Putamen (tissue), 1 donor: ENCODE data around the gene CNTNAP1.

Experiments
- DNase-seq: peaks from one replicate; pipeline ENCODE4 v3.0.0-alpha.2; 2016; ENCODE audit warnings: low spot score

CNTNAP1 gene

DNA sequence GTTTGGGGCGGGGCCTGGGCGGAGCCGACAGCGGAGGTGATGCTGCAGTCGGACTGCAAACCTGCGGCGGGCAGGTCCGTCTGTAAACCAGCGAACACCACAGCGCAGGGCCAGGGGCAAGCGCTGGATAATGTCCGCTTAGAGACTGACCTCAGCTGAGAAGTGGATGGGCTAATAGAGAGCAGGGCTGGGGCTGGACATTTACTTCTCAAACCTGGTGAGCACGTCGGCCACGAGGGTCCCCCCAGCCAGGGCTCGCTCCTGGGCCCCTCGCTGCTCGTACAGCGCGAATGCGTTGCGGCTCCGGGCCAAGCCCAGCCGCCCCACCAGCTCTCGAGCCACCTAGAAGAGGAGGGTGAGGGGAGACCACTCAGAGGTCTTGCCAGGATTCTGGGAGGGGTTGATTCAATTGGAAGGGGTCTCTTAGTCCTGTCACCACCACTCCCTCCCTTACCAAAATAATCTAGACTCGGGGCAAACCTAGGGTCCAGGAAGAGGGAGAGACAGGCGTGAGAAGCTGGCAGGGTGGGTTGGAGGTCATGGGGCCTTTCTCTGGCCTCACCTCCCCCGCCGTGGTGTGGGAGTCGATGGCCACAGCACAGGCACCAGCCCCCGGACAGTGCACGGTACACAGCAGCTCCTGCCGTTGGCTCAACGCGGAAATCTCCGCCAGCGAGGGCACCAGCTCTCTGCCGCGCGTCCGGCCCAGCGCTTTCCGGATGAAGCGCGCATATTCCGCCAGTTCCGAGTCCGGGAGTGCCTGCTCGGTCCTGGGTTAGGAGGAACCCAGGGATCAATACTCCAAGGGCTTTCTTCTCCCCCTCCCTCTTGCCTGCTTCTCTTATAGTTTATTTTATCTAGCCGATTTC lies 11.3 kb upstream of the CNTNAP1 start:
- DNase-seq, result no peak

DNA sequence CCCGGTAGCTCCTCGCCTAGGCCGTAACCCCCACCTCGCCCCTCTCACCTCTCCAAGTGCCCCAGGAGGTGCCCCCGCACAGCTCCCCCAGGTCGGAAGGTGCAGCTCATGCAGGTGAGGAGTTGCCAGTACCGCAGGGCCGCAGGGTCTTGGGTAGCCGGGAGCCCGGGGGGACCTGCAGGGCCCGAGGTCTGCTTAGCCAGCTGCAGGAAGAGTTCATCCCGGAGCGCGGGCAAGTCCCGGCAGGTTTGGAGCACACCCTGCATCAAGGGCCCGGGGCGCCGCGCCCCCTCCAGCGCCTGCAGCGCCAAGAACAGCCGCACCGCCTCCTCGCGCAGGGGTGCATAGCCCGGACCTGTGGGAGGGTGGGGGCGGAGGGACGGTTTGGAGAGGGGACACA lies 10.3 kb upstream of the CNTNAP1 start:
- DNase-seq, result no peak

DNA sequence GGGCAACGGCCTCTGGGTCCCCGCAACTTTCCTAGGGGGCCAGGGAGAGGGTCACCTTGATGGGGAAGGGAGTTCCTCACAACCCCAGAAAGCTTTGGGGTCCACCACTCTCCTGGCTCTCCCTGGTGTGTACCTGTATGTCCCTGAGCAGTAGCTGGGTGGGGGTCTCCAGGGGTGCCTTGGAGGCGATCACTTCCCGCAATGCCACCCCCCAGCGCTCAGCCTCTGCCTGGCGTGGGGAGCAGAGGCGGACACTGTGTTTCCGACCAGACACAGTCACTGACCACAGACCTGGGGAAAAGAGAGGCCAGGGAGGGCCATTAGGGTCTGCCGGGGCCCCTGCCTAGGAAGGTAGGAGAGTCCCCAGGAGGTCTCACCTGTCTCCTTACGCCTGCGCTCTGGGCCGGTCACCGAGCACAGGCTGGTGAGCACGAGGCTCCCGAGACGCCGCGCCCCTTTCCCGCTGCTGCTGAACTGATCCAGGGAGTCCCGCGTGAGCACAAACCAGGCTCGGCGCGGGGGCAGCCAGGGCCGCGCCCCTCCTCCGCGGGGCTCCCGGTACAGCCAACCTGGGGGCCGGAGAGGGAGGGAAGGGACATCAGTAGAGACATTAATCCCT lies 9.0 kb upstream of the CNTNAP1 start:
- DNase-seq, result no peak

DNA sequence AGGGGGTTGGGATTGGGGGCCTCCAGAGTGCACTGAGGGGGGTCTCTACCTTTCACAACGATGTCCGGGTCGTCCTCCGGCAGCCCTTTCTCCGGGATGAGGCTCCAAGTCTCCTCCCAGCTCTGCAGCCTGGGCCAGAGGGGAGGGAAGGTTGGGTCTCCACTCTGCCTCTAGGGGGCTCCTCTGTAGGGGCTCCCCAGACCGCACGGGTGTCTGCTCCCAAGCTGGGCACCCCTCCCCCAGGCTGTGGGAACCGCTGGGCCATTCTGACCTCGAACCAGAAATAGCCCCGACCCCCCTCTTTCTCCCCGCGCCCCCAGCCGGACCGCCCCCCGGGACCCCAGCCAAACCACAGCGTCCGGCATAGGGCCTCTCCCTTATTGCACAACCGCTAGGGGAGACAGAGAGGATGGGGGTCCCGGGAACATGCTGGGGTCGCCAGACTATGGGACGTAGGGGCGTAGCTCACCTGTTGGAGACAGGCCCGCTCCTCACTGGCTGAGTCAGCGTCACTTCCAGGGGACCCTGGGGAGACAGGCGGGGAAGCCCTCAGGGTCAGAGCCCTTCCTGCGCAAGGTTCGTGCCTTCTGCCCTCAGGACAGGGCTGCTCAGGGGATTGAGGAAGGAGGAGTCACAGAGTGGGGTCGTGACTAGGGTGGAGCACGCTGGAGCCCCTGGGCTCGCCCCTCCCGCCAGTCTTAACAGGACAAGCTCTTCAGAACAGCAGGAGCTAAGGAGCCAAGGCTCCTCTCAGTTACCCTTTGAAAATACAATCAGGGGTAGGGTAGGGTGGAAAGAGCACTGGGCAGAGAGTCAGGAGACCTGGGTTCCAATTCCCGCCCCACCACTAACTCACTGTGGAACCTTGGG lies 8.2 kb upstream of the CNTNAP1 start:
- DNase-seq, result no peak

DNA sequence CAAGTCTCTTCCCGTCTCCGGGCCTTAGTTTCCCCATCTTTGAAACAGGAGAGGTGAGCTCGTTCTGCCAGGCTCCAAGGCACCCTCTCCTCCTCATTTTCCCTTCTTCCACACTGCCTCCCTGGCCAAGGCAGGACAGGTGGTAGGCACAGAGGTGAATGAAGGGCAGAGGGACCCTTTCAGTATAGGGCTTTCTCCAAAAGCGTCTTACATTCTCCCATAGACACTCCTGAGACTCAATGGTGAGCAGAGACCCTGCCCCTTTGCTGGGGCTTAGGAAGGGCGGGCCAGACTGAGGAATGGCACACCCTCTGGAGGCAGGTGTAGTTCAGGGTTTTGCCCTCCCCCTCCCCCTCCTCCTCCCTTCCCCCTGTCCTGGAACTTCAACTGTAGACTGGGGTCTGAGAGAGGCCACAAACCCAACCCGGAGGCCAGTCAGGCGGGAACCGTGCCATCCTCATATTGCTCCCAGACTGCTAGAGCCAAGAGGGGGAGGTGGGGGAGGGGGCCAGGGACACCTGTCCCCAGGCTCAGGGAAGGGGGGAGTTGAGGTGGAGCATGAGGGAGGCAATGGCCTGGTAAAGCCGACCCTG lies 7.5 kb upstream of the CNTNAP1 start:
- no peak for DNase-seq

DNA sequence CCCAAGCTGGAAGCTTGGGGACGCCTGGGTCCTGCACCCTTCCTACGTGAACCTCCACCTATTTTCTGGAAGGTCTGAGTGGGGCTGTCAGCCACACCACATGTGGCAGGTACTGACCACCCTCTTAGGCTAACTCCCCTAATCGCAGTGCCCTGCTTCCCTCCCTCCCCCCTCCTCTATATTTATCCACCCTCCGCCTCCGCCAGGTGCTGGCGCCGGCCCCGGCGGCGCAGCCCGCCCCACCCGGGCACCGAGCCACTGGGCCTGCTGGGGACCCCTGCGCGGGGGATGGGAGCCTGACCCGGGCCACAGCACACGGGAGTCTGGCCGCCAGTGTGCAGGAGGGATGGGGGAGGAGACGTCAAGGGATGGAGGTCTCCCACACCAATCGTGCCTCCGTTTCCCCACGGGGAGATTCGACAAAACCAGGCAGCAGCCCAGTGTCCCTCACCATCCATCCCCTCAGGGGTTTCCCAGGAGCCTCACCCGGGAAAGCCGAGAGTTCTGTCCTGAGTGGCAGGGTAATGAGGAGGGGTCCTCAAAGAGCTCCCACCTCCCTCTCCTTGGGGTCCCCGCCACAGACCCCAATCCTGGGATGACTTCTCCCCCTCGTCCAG lies 6.9 kb upstream of the CNTNAP1 start:
- no peak for DNase-seq

DNA sequence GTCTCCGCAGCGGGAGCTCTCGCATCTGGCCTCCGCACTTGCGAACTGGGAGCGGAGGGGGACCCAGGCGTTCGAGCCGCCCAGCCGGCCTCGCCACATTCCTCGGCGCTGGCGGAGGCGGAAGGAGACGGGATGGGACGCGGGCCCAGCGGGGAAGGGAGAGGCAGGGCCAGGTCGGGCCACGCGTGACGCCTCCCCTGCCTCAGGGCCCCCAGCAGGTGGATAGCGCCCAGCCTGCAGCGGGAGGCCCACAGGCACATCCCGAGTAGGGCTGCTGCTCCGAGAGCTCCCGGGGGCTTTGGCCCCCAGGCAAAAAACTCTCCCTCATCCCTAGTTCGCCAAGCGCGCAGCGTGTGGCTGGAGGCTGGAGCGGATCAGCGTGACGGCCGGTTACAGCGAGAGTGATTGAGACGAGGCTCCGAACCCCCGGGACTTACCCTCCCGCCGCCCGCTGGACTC lies 6.3 kb upstream of the CNTNAP1 start:
- DNase-seq, result no peak

DNA sequence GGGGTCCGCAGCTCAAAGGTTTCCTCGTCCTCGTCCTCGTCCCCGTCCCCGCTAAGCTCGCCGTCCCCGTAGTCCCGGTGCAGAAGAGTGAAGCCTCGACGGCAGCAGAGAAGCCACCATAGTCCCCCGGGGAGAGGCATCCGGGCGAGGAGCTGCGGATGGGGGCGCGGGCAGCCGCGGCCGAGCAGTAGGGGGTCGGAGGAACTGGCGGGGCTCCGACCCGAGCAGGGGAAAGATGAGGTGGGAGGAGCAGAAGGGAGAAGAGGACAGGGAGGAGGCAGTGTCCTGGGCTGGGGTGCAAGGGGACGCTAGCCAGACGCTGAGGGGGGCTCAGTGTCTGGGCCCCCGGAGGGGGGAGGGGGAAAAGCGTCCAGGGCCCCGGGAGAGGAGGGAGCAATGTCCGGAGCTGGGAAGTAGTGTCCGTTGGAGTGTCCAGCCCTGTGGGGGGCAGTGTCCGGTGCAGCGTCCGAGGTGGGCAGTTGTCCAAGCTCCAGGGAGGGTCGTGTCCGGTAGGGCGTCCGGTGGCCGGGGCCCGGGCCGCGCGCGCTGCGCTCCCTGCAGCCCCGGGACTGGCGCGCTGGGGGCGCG lies 5.8 kb upstream of the CNTNAP1 start, which contains the start of gene PLEKHH3:
TSS of gene PLEKHH3 (minus strand) at position 571 of the 588 bp plus-strand sequence. CDS start at position 140, 431 bp downstream.
- no peak for DNase-seq

DNA sequence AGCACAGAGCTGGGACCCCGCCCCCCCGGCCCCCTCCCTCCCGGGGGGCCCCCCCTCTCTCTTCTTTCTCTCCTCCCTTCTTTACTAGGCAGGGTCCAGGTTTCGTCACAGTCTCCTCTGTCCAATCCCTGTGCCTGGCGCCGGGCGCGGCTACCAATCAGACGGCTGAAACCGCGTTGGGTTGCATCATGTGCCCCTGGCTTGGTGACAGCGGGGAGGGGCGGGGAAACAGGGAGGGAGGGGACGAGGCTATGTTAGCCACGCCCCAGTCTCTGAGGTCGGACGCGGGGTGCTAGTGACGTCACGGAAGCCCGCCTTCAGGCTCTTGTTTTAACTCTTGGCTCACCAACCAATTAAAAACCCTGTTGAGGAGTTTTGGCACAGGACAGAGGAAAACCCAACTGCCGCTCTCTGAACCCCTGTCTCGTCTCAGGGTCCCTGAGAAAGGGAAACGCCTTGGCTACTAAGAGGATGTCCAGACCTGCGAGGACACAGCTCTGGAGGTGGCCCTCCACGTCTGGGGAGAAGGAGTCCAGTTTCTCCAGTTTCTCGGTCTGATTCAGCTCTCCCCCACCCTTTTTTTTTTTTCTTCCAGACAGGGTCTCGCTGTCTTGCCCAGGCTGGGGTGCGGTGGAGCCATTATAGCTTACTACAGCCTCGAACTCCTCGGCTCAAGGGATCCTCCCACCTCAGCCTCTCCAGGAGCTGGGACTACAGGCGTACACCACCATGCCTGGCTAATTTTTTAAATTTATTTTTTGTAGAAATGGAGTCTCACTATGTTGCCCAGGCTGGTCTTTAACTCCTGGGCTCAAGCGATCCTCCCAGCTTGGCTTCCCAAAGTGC lies 5.1 kb upstream of the CNTNAP1 start:
- peak; percentile 99 for DNase-seq

DNA sequence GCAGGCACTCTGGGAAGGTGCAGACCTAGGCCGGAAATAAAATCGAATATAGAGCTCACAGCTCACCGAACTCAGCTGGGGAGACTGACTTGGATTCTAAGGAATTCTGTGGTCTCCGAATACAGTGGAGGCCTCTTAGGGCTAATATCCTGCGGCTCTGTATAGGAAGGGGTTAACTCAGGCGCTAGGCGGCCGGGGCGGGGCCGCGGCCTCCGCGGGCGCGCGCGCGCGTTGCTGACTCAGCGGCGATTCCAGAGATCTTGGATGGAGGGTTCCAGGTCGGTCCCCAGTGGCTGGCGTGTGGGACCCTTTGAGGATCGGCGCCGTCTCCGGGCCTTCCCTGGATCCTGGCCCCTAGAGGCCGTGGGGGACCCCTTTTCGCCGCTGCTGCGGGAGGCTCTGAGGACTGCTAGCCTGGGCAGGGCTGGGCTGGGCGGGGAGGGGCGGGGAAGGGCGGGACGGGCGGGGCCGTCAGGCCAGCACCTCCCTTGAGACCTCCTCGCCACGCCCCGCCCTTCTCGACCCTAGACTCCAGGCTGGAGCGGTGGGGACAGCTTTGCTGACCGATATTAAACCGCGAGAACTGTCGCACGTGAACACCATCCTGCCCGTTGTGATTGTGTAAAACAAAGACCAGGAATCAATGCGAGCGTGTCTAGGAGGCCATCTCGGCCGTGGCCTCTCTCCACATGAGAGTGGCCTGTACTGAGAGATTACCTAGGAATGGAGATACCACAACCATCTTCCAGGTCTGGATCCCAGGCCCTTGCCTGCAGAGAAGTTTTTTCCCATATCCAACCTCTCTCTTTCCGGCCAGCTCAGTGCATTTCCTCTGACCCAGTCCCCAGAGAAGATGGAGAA lies 4.2 kb upstream of the CNTNAP1 start:
- peak; percentile 86 for DNase-seq

DNA sequence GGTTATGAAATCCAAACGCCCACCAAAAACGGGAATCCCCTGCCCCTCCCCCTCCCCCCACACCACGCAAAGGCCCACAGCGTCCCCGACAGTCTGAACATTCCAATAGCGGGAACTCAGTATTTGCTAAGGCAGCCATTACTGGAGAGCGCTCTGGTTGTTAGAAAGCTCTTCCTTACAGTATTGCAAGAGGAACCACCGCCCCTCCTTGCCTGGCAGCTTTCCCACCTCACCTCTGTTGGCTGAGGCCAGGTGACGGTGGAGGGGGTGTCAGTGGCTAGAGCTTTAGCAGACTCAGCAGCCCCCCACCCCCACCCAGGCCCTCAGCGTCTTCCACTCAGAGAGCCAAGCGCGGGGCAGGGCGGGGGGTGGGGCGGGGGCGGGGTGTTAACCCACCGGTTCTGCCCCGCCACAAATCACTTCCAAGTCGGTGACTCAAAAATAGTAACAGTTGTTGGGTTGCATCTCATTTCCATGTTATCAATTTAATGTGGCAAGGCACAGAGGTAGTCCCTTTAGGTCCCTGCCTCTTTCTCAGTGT lies 3.3 kb upstream of the CNTNAP1 start:
- DNase-seq, result no peak

DNA sequence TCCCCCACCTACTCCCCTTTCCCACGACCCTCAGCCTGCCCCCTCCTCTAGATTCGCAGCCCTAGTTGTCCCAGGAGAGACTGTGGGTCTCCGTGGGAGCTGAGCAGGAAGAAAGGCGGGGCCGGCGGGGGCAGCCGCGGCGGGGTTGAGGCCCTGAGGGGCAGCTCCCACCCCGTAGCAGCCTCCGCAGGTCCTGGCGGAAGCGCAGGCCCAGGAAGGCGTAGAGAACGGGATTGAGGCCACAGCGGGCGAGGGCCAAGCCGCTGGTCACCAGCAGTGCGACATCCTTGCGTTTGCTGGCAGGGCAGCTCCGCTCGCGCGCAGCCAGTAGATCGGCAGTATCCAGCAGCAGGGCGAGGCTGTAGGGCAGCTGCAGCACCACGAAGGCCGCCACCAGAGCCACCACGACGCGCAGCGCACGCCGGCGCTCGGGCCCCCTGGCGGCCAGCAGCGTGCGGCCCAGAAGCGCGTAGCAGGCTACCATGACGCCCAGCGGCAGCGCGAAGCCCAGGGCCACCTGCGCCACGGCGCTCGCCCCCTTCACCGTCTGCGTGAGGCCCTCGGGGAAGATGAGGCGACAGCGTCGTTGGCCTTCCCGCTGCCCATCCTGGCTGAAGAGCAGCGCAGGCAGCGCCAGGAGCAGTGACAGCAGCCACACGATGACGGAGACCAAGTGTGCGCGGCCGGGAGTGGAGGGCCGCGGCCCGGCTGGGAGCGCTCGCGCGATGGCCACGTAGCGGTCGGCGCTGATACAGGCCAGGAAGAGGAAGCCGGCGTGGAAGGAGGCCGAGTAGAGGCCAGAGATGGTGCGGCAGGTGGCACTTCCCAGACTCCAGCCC lies 2.6 kb upstream of the CNTNAP1 start:
- DNase-seq, result no peak

DNA sequence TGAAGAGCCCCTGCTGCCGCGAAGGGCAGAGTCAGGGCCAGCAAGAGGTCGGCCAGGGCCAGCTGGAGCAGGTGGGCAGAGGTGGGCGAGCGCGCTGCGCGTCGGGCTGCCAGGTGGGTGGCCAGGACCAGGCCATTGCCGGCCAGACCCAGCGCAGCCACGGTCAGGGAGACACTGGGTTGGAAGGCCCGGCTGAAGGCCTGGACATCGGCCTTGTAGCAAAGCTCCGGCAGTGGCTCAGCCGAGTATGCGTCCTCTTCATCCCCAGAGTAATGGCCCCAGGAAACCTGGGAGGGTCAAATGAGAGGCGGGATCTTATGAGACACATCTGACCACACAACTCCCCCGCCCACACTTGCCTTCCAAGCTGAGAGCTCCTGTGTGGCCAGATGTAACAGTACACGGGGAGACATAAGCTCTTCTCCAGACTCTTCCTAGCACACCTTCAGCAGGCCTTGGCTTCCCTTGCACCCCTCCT lies 2.0 kb upstream of the CNTNAP1 start:
- DNase-seq, result no peak

DNA sequence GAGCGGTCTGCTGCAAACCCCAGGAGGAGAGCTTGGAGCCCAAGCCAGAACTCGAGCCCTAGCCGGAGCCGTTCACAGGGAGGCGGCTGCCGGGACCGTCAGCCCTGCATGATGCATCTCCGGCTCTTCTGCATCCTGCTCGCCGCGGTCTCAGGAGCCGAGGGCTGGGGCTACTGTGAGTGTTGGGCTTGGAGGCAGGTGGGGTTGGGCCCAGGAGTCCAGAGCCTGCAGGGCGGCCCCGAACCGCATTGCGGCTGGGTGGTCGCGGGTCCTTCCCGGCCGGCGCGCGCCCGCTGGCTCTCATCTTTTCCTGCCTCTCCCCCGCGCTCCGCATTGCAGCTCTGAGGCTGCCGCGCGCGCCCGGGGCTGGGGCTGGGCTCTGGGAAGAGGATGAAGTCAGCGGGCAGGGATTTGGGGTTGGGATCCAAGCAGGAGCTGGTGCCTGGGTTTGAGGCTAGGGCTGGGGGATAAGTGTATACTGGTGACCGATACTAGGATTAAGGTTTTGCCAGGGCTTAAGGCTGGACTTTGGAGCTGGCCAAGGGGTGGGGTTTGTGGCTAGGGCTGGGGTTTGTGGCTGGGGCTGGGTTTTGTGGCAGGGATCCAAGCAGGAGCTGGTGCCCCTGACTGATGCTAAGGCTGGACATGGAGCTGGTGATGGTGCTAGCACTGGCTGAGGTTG lies 532 bp downstream of the CNTNAP1 start:
- no peak for DNase-seq

DNA sequence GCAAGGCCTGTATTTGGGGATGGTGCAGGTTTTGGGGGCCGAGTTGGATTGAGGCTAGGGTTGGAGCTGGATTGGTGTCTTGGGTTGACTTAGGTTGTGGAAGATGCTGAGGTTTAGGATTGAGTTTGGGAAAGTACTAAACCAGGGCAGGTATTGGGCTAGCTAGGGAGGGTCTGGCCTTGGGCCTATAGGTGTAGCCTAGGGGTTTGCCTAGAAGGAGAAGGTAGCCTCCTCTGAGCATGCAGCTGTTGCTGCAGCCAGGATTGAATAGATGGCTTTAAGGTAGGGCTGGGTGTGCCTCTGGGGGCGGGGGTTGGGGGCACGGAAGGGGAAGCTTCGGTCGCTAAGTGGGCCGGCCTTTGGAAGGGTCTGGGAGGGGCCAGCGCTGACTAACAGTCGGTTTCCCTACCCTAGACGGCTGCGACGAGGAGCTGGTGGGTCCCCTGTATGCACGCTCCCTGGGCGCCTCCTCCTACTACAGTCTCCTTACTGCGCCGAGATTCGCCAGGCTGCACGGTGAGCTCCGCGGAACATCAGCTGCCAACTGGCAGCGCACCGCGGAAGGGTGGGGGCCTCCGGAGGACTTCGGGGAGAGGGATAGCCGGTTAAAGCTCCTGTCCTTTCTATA lies 1.2 kb downstream of the CNTNAP1 start:
- DNase-seq, result no peak

DNA sequence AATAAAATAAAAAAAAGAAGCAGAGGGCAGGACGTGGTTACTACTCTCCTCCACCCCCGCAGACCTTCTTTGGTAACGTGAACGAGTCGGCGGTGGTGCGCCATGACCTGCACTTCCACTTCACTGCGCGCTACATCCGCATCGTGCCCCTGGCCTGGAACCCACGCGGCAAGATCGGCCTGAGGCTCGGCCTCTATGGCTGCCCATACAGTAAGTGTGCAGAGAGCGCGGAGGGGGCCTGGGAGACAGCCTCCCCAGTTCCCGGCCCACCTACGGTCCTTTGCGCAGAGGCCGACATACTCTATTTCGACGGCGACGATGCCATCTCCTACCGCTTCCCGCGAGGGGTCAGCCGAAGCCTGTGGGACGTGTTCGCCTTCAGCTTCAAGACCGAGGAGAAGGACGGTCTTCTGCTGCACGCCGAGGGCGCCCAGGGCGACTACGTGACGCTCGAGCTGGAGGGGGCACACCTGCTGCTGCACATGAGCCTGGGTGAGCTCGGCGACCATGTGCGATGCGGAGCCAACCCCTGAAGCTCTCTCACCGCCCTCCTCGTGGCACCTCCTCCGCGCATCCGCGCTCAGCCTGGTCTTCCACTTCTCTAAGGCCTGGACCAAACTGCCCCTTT lies 2.7 kb downstream of the CNTNAP1 start:
- DNase-seq, result no peak
